ENCODE results near the gene KCNQ5.

DNA sequence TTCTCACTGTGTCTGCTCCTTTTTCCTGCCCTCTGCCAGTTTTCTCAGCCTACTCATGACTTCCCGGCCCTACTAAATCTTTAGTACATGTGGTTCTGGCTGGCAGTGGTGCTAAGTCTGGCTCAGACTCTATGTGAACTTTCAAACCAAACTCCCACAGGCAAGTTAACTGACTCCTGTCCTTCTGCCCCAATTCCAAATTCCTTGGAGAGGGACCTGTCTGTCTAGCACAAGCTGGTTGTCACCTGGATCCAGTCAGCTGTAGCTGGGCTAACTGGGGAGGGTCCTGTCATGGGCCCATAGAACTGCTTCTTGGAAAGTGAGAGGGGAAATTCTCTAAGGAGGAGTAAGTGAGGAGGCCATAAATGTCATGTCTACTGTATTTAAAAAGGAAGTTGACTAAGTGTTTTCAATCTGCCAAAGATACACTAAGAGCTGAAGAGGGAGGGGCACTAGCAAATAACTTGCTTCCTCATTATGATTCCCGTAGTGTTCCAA lies 240.1 kb downstream of the KCNQ5 start:
- TF ChIP-seq EP300 (IDR thresholded peaks at IDR 0.05; ENCODE audit: low read depth) (no peak), POLR2A (IDR thresholded peaks at IDR 0.05) (no peak)
- TF ChIP-seq, protein P1, sequence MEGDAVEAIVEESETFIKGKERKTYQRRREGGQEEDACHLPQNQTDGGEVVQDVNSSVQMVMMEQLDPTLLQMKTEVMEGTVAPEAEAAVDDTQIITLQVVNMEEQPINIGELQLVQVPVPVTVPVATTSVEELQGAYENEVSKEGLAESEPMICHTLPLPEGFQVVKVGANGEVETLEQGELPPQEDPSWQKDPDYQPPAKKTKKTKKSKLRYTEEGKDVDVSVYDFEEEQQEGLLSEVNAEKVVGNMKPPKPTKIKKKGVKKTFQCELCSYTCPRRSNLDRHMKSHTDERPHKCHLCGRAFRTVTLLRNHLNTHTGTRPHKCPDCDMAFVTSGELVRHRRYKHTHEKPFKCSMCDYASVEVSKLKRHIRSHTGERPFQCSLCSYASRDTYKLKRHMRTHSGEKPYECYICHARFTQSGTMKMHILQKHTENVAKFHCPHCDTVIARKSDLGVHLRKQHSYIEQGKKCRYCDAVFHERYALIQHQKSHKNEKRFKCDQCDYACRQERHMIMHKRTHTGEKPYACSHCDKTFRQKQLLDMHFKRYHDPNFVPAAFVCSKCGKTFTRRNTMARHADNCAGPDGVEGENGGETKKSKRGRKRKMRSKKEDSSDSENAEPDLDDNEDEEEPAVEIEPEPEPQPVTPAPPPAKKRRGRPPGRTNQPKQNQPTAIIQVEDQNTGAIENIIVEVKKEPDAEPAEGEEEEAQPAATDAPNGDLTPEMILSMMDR (IDR thresholded peaks at IDR 0.05), result no peak

All from transverse colon (tissue), 3 donors.